Upper lobe of right lung (tissue), 1 donor: Measurements from ENCODE around the gene SPP1. TPM values are rescaled to one million over a fixed set of nuclear protein-coding genes. Genes with fewer than 3 reads are reported as not detected.

Experiments
- ATAC-seq: fragments of 200-7000 bp; cut with Tn5 transposase; one replicate; pipeline ENCODE4 v1.9.1; 2020; ENCODE audit warnings: mild to moderate bottlenecking, moderate library complexity
- DNase-seq: peaks from one replicate; pipeline ENCODE4 v3.0.0-alpha.2; 2020
- H3K27ac ChIP-seq: fragments of 200-600 bp; one replicate; pipeline ENCODE4 v1.8.0; 2022
- H3K27me3 ChIP-seq: fragments of 200-600 bp; one replicate; pipeline ENCODE4 v1.8.0; 2022; ENCODE audit warnings: mild to moderate bottlenecking
- H3K36me3 ChIP-seq: fragments of 200-600 bp; one replicate; pipeline ENCODE4 v1.8.0; 2022
- H3K4me1 ChIP-seq: fragments of 200-600 bp; one replicate; pipeline ENCODE4 v1.8.0; 2022
- H3K4me3 ChIP-seq: fragments of 200-600 bp; one replicate; pipeline ENCODE4 v1.8.0; 2022; ENCODE audit warnings: mild to moderate bottlenecking
- H3K9me3 ChIP-seq: fragments of 200-600 bp; one replicate; pipeline ENCODE4 v1.8.0; 2022
- CTCF ChIP-seq: fragments of 200-600 bp; IDR thresholded peaks from one replicate; pipeline ENCODE4 v1.8.0; 2022; ENCODE audit warnings: antibody characterized with exemption
- intact Hi-C: fragments of 100-400 bp; cut with DNase I; formaldehyde crosslinking; loops from one replicate; pipeline ENCODE4 v1.11.0; 2022
- total RNA-seq: library from RNA; stranded (reverse); fragmentation: NEBNext Ultra II Directional; extraction: Animal tissue kit (Norgen Biotek cat#: 25700); gene quantifications from one replicate; pipeline ENCODE4 v1.2.1, GENCODE V29; 2021
- donor health status: DM: no; HTN: yes; CAD: no; lungs with severe emphysema.

Gene SPP1
- total RNA-seq, 1 donor from 2014 or later = 45.4 TPM

- intact Hi-C loops = no loop called here
- no peak for TF ChIP-seq CTCF
- Histone ChIP-seq H3K4me1 (peaks cover 5% of the 10 kb centered on the region), H3K9me3 (no peaks in the 10 kb centered on the region), H3K27ac (no peak overlapping the region), H3K4me3 (no peak overlapping the region), H3K27me3 (no peaks in the 10 kb centered on the region), H3K36me3 (no peaks in the 10 kb centered on the region)
- no peak for ATAC-seq
- no peak for DNase-seq
These were observed 27.7 kb downstream of the SPP1 start for GRCh38 chr4:88003261-88003660.

- DNase-seq (no peak), ATAC-seq (no peak)
- Histone ChIP-seq H3K4me3 (no peak overlapping the region), H3K9me3 (no peaks in the 10 kb centered on the region), H3K27me3 (no peaks in the 10 kb centered on the region), H3K27ac (no peak overlapping the region), H3K4me1 (peaks cover 18% of the 10 kb centered on the region), H3K36me3 (no peaks in the 10 kb centered on the region)
- no peak for TF ChIP-seq CTCF
- intact Hi-C loops = no loop called here
These were observed 29.6 kb downstream of the SPP1 start for GRCh38 chr4:88005076-88005475.

- DNase-seq = no peak
- no peak for ATAC-seq
- no peaks in the 10 kb centered on the region for H3K36me3 ChIP-seq
- intact Hi-C loops = no loop called here
- H3K4me3 ChIP-seq = no peak overlapping the region
- no peaks in the 10 kb centered on the region for H3K9me3 ChIP-seq
- no peak overlapping the region for H3K27ac ChIP-seq
- no peaks in the 10 kb centered on the region for H3K27me3 ChIP-seq
- peaks cover 27% of the 10 kb centered on the region for H3K4me1 ChIP-seq
- TF ChIP-seq CTCF = no peak
These were observed 30.4 kb downstream of the SPP1 start for GRCh38 chr4:88005946-88006345.

GRCh38 chr4:88006956-88007303 lies 31.4 kb downstream of the SPP1 start:
- TF ChIP-seq CTCF = no peak
- intact Hi-C loops = no loop called here
- no peak for ATAC-seq

GRCh38 chr4:88007304-88008121 lies 32.0 kb downstream of the SPP1 start, which contains the start of gene PKD2:
Gene PKD2, plus strand, starts transcription at chr4:88007635. Its CDS starts 99 bp downstream, at chr4:88007734.
- Histone ChIP-seq H3K9me3 (no peaks in the 10 kb centered on the region), H3K27ac (peak within 1 kb of the TSS; percentile 60), H3K27me3 (no peaks in the 10 kb centered on the region), H3K4me1 (peaks cover 32% of the 10 kb centered on the region), H3K4me3 (peak within 1 kb of the TSS; percentile 77), H3K36me3 (no peaks in the 10 kb centered on the region)
- peak; percentile 93 for DNase-seq
- TF ChIP-seq CTCF = no peak
- intact Hi-C loops = no loop called here
- ATAC-seq = peak; percentile 98

More at GRCh38 chr4:88006956-88007303, 31.4 kb downstream of the SPP1 start:
- Histone ChIP-seq H3K27me3 (no peaks in the 10 kb centered on the region), H3K27ac (no peak overlapping the region), H3K4me1 (peaks cover 32% of the 10 kb centered on the region), H3K9me3 (no peaks in the 10 kb centered on the region), H3K4me3 (peak overlapping the region; percentile 77), H3K36me3 (no peaks in the 10 kb centered on the region)
- DNase-seq = no peak
